HepG2 (cell line): ENCODE data around the gene DCK. TPM values are rescaled to one million over a fixed set of nuclear protein-coding genes. Genes with fewer than 3 reads are reported as not detected.
A peak's percentile ranks its signal among the peaks of the same experiment; 100 is the strongest.

Experiments
- ARNT ChIP-seq: fragments of 450-650 bp; IDR thresholded peaks from 2 replicates; pipeline ENCODE4 v1.6.1; 2017
- CEBPG ChIP-seq: IDR thresholded peaks from 2 replicates; pipeline ENCODE4 v1.6.1; 2016
- FOXC1 ChIP-seq: sonication (generic); formaldehyde crosslinking; IDR thresholded peaks from 2 replicates; pipeline ENCODE4 v1.8.0; 2022; ENCODE audit warnings: mild to moderate bottlenecking, missing genetic modification reagents, borderline replicate concordance
- FOXM1 ChIP-seq: sonication (generic); formaldehyde crosslinking; IDR thresholded peaks from 2 replicates; pipeline ENCODE4 v1.5.0; 2020; ENCODE audit warnings: missing genetic modification reagents
- FOXO1 ChIP-seq: sonication (generic); formaldehyde crosslinking; IDR thresholded peaks from 2 replicates; pipeline ENCODE4 v1.4.0; 2020; ENCODE audit warnings: missing genetic modification reagents
- HDAC1 ChIP-seq: sonication (generic); formaldehyde crosslinking; IDR thresholded peaks from 2 replicates; pipeline ENCODE4 v1.5.1; 2020; ENCODE audit warnings: mild to moderate bottlenecking, missing genetic modification reagents
- HNRNPH1 ChIP-seq: fragments of 200-400 bp; formaldehyde crosslinking; optimal IDR thresholded peaks from 2 replicates; pipeline ENCODE3; 2017; ENCODE audit warnings: mild to moderate bottlenecking, low read depth, low read length
- KLF16 ChIP-seq, 2 experiments: sonication (generic) in 1 of 2; formaldehyde crosslinking in 1 of 2; IDR thresholded peaks; 2 replicates each; pipeline versions ENCODE4 v1.6.1 to v1.8.0; 2016 to 2023; ENCODE audit warnings: missing genetic modification reagents in 2 of 2, missing compliant biosample characterization in 1 of 2
- KLF6 ChIP-seq: IDR thresholded peaks from 2 replicates; pipeline ENCODE4 v1.8.0; 2016; ENCODE audit warnings: missing biosample characterization, missing genetic modification reagents
- NFE2L2 ChIP-seq: fragments of 150-350 bp; IDR thresholded peaks from 2 replicates; pipeline ENCODE4 v1.6.1; 2014; ENCODE audit warnings: low read length
- SMARCC2 ChIP-seq: fragments of 450-650 bp; IDR thresholded peaks from 2 replicates; pipeline ENCODE4 v1.6.1; 2017; ENCODE audit warnings: antibody characterized with exemption, mild to moderate bottlenecking
- SP1 ChIP-seq, 2 experiments: fragments of 450-650 bp in 1 of 2; sonication (generic) in 1 of 2; formaldehyde crosslinking in 1 of 2; IDR thresholded peaks; 2 replicates each; pipeline versions ENCODE4 v1.4.0 to v1.6.1; 2016 to 2020; ENCODE audit warnings: missing genetic modification reagents in 1 of 2
- STAT6 ChIP-seq: sonication (generic); formaldehyde crosslinking; IDR thresholded peaks from 2 replicates; pipeline ENCODE4 v1.4.0; 2020; ENCODE audit warnings: missing genetic modification reagents, mild to moderate bottlenecking, borderline replicate concordance
- XRCC5 ChIP-seq: fragments of 200-400 bp; formaldehyde crosslinking; optimal IDR thresholded peaks from 2 replicates; pipeline ENCODE3; 2017; ENCODE audit warnings: mild to moderate bottlenecking, low read length
- ZEB1 ChIP-seq: IDR thresholded peaks from 2 replicates; pipeline ENCODE4 v1.6.1; 2012; ENCODE audit warnings: mild to moderate bottlenecking, low read depth, inconsistent platforms; ENCODE audit not compliant: insufficient replicate concordance
- ZNF34 ChIP-seq: sonication (generic); formaldehyde crosslinking; IDR thresholded peaks from 2 replicates; pipeline ENCODE4 v1.4.0; 2020; ENCODE audit warnings: mild to moderate bottlenecking, missing genetic modification reagents, borderline replicate concordance
- ZNF382 ChIP-seq: sonication (generic); formaldehyde crosslinking; IDR thresholded peaks from 2 replicates; pipeline ENCODE4 v1.5.0; 2020; ENCODE audit warnings: missing genetic modification reagents, mild to moderate bottlenecking, borderline replicate concordance
- ZNF615 ChIP-seq: sonication (generic); formaldehyde crosslinking; IDR thresholded peaks from 2 replicates; pipeline ENCODE4 v1.5.0; 2020; ENCODE audit warnings: mild to moderate bottlenecking, missing genetic modification reagents, borderline replicate concordance
- ZNF713 ChIP-seq: sonication (generic); formaldehyde crosslinking; IDR thresholded peaks from 2 replicates; pipeline ENCODE4 v1.4.0; 2020; ENCODE audit warnings: mild to moderate bottlenecking, missing genetic modification reagents
- ZNF816 ChIP-seq: sonication (generic); formaldehyde crosslinking; IDR thresholded peaks from 2 replicates; pipeline ENCODE4 v1.8.0; 2022; ENCODE audit warnings: missing genetic modification reagents, mild to moderate bottlenecking, borderline replicate concordance
- polyA plus RNA-seq, 8 experiments: library from polyadenylated mRNA; depleted of rRNA in 3 of 8; stranded (reverse) in 7 of 8; unstranded in 1 of 8; fragments of >200 nt; fragmentation: Illumina TruSeq in 4 of 8; extraction: Trizol in 4 of 8; gene quantifications; 2 replicates each; pipeline versions ENCODE4 v1.2.1 to v1.2.3, GENCODE V29; 2011 to 2016; ENCODE audit warnings: low read depth in 4 of 8, missing spikeins in 1 of 8, mixed read lengths in 1 of 8; ENCODE audit not compliant: insufficient read depth in 1 of 8
- total RNA-seq, 5 experiments: library from RNA; depleted of rRNA; stranded (reverse); fragments of >200 nt; fragmentation: Illumina TruSeq; extraction: Trizol; gene quantifications; 2 replicates each; pipeline ENCODE4 v1.2.3, GENCODE V29; 2016; ENCODE audit warnings: low read depth in 1 of 5
- TF ChIP-seq, protein P1 (sequence below): sonication (generic); formaldehyde crosslinking; IDR thresholded peaks from 2 replicates; pipeline ENCODE4 v1.5.1; 2020; ENCODE audit warnings: missing genetic modification reagents, mild to moderate bottlenecking, borderline replicate concordance
- TF ChIP-seq, protein P2 (sequence below): sonication (generic); formaldehyde crosslinking; IDR thresholded peaks from 2 replicates; pipeline ENCODE4 v1.4.0; 2020; ENCODE audit warnings: missing genetic modification reagents

The DCK gene
- total and polyA plus RNA-seq, 2 of the 13 experiments (the other 11 are each of a cell fraction or from before 2014, with no cell fraction given) = 5.7 to 21.8 TPM

GRCh38 chr4:70993181-70994068 is at the start of gene DCK (continued):
- TF ChIP-seq CEBPG (peak; percentile 3; the same call in 1 of the 2 replicates), SP1 (IDR thresholded peaks at IDR 0.05) (no peak), SP1 (CRISPR knock-in tag; IDR thresholded peaks at IDR 0.05) (peak; percentile 79), ZNF816 (CRISPR knock-in tag) (peak; percentile 87; the same call in 1 of the 2 replicates), FOXO1 (peak; percentile 46; the same call in 1 of the 2 replicates), KLF16 (CRISPR knock-in tag; IDR thresholded peaks at IDR 0.05) (peak in 1 of 2 experiments; percentile 77; a peak in 2 of 4 replicates), ZNF34 (0 out of 2 replicates have a peak, but pooled peaks have one; percentile 41), ZNF382 (CRISPR knock-in tag) (no peak), ZNF713 (CRISPR knock-in tag) (no peak), FOXC1 (CRISPR knock-in tag) (peak; percentile 85; the same call in 1 of the 2 replicates), NFE2L2 (no peak), XRCC5 (peak; percentile 67), ZNF615 (peak; percentile 54; the same call in 1 of the 2 replicates), ARNT (no peak), FOXM1 (no peak), KLF6 (CRISPR knock-in tag) (peak; percentile 61), SMARCC2 (no peak), STAT6 (CRISPR knock-in tag) (no peak), HDAC1 (peak; percentile 96), ZEB1 (no peak), HNRNPH1 (no peak)
- TF ChIP-seq, protein P1, sequence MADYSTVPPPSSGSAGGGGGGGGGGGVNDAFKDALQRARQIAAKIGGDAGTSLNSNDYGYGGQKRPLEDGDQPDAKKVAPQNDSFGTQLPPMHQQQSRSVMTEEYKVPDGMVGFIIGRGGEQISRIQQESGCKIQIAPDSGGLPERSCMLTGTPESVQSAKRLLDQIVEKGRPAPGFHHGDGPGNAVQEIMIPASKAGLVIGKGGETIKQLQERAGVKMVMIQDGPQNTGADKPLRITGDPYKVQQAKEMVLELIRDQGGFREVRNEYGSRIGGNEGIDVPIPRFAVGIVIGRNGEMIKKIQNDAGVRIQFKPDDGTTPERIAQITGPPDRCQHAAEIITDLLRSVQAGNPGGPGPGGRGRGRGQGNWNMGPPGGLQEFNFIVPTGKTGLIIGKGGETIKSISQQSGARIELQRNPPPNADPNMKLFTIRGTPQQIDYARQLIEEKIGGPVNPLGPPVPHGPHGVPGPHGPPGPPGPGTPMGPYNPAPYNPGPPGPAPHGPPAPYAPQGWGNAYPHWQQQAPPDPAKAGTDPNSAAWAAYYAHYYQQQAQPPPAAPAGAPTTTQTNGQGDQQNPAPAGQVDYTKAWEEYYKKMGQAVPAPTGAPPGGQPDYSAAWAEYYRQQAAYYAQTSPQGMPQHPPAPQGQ (CRISPR knock-in tag) = 0 out of 2 replicates have a peak, but pooled peaks have one; percentile 72
- TF ChIP-seq, protein P2, sequence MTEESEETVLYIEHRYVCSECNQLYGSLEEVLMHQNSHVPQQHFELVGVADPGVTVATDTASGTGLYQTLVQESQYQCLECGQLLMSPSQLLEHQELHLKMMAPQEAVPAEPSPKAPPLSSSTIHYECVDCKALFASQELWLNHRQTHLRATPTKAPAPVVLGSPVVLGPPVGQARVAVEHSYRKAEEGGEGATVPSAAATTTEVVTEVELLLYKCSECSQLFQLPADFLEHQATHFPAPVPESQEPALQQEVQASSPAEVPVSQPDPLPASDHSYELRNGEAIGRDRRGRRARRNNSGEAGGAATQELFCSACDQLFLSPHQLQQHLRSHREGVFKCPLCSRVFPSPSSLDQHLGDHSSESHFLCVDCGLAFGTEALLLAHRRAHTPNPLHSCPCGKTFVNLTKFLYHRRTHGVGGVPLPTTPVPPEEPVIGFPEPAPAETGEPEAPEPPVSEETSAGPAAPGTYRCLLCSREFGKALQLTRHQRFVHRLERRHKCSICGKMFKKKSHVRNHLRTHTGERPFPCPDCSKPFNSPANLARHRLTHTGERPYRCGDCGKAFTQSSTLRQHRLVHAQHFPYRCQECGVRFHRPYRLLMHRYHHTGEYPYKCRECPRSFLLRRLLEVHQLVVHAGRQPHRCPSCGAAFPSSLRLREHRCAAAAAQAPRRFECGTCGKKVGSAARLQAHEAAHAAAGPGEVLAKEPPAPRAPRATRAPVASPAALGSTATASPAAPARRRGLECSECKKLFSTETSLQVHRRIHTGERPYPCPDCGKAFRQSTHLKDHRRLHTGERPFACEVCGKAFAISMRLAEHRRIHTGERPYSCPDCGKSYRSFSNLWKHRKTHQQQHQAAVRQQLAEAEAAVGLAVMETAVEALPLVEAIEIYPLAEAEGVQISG (CRISPR knock-in tag) = peak; percentile 73
